ENCODE results near the gene PDE4A.

DNA sequence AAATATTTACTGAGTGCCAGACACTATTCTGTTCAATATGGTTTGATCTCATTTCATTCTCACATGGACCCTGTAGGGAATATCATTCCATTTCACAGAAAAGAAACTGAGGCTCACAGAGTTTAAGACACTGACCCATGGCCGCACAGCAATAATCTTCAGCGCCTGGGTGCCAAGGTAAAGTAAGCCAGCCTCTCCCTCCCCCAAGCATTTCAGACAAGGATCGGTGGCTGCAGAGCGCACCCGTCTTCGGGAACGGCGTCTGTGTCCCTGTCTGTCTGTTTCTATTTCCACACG lies 4.3 kb upstream of the PDE4A start:
- TF ChIP-seq POLR2AphosphoS5 (IDR thresholded peaks at IDR 0.05; ENCODE audit: low read depth) = no peak
- TF ChIP-seq CTCF (conservative IDR thresholded peaks at IDR 0.05; ENCODE audit: low read depth in 2 of 2) = no peak
- no peak for TF ChIP-seq EZH2 (IDR thresholded peaks at IDR 0.05; ENCODE audit: low read depth, unreplicated experiment)
- TF ChIP-seq ZNF331 (CRISPR knock-in tag; IDR thresholded peaks at IDR 0.05; ENCODE audit: low read depth) = no peak
- no peak for TF ChIP-seq REST (IDR thresholded peaks at IDR 0.05; ENCODE audit: unreplicated experiment)
- no peak for TF ChIP-seq EZH2phosphoT487 (IDR thresholded peaks at IDR 0.05; ENCODE audit: unreplicated experiment)

Measured in GM23338 (cell line).